Mesenchymal stem cell (in vitro differentiated cells and primary cell): Measurements from ENCODE around the gene ACTR6.

Experiments
- DNase-seq: peaks from one replicate; pipeline ENCODE4 v3.0.0-alpha.2; 2013
- H2AFZ ChIP-seq: one replicate; pipeline ENCODE4 v1.6.1; 2013; ENCODE audit warnings: low read depth, mild to moderate bottlenecking, control low read depth, inconsistent platforms, low read length, moderate library complexity
- H2AK5ac ChIP-seq: 2 replicates; pipeline ENCODE4 v1.6.1; 2013; ENCODE audit warnings: low read length, moderate library complexity, mild to moderate bottlenecking, inconsistent platforms; ENCODE audit not compliant: severe bottlenecking
- H2BK120ac ChIP-seq: one replicate; pipeline ENCODE4 v1.6.1; 2013; ENCODE audit warnings: low read depth, mild to moderate bottlenecking, inconsistent platforms, low read length, moderate library complexity
- H2BK12ac ChIP-seq, 2 experiments: one replicate each; pipeline ENCODE4 v1.6.1; 2013; ENCODE audit warnings: inconsistent platforms in 2 of 2, low read length in 2 of 2, mild to moderate bottlenecking in 2 of 2, moderate library complexity in 2 of 2, control low read depth in 1 of 2
- H2BK15ac ChIP-seq: one replicate; pipeline ENCODE4 v1.6.1; 2013; ENCODE audit warnings: mild to moderate bottlenecking, low read depth, inconsistent platforms; ENCODE audit not compliant: poor library complexity, severe bottlenecking
- H2BK5ac ChIP-seq: 2 replicates; pipeline ENCODE4 v1.6.1; 2013; ENCODE audit warnings: low read depth, mild to moderate bottlenecking, low read length, control low read depth, inconsistent platforms; ENCODE audit not compliant: poor library complexity, severe bottlenecking
- H3K14ac ChIP-seq, 2 experiments: one replicate each; pipeline ENCODE4 v1.6.1; 2013; ENCODE audit warnings: inconsistent platforms in 2 of 2, low read length in 2 of 2, control low read depth in 1 of 2, mild to moderate bottlenecking in 1 of 2, moderate library complexity in 1 of 2
- H3K18ac ChIP-seq, 2 experiments: one replicate each; pipeline ENCODE4 v1.6.1; 2013; ENCODE audit warnings: inconsistent platforms in 2 of 2, low read length in 2 of 2, control low read depth in 1 of 2, low read depth in 1 of 2, mild to moderate bottlenecking in 1 of 2
- H3K23ac ChIP-seq, 2 experiments: one replicate each; pipeline ENCODE4 v1.6.1; 2013; ENCODE audit warnings: inconsistent platforms in 2 of 2, low read length in 2 of 2, mild to moderate bottlenecking in 2 of 2, moderate library complexity in 2 of 2, control low read depth in 1 of 2
- H3K27ac ChIP-seq: 2 replicates; pipeline ENCODE4 v1.5.1; 2013; ENCODE audit warnings: mild to moderate bottlenecking, moderate library complexity, low read length, control low read depth, inconsistent platforms; ENCODE audit not compliant: poor library complexity, severe bottlenecking
- H3K27me3 ChIP-seq, 2 experiments: 2 replicates each; pipeline versions ENCODE4 v1.6.1 to v1.7.0; 2013; ENCODE audit warnings: low read length in 2 of 2, mild to moderate bottlenecking in 2 of 2, moderate library complexity in 2 of 2, control low read depth in 1 of 2, inconsistent platforms in 1 of 2; ENCODE audit not compliant: control insufficient read depth in 1 of 2, insufficient read depth in 1 of 2
- H3K36me3 ChIP-seq, 2 experiments: 2 replicates each; pipeline versions ENCODE4 v1.6.1 to v1.7.0; 2013; ENCODE audit warnings: low read length in 2 of 2, control low read depth in 1 of 2, inconsistent platforms in 1 of 2, low read depth in 1 of 2, mild to moderate bottlenecking in 1 of 2; ENCODE audit not compliant: insufficient read depth in 2 of 2, control insufficient read depth in 1 of 2
- H3K4ac ChIP-seq, 2 experiments: one replicate each; pipeline ENCODE4 v1.6.1; 2013; ENCODE audit warnings: inconsistent platforms in 2 of 2, low read length in 2 of 2, mild to moderate bottlenecking in 2 of 2, moderate library complexity in 2 of 2, control low read depth in 1 of 2, low read depth in 1 of 2
- H3K4me1 ChIP-seq: 2 replicates; pipeline ENCODE4 v1.6.1; 2013; ENCODE audit warnings: low read depth, low read length, control low read depth; ENCODE audit not compliant: control insufficient read depth, insufficient read depth
- H3K4me2 ChIP-seq: 2 replicates; pipeline ENCODE4 v1.6.1; 2013; ENCODE audit warnings: low read length, mild to moderate bottlenecking, inconsistent platforms; ENCODE audit not compliant: poor library complexity, severe bottlenecking
- H3K4me3 ChIP-seq, 2 experiments: 2 replicates each; pipeline versions ENCODE4 v1.5.1 to v1.7.0; 2013; ENCODE audit warnings: low read length in 2 of 2, mild to moderate bottlenecking in 2 of 2, control low read depth in 1 of 2, low read depth in 1 of 2; ENCODE audit not compliant: insufficient read depth in 1 of 2
- H3K79me1 ChIP-seq: replicated peaks from 2 replicates; pipeline ENCODE4 v1.6.1; 2013; ENCODE audit warnings: mild to moderate bottlenecking, control low read depth, low read length, inconsistent platforms; ENCODE audit not compliant: poor library complexity, severe bottlenecking
- H3K9ac ChIP-seq: 2 replicates; pipeline ENCODE4 v1.7.0; 2013; ENCODE audit warnings: mild to moderate bottlenecking, low read length, moderate library complexity
- H3K9me3 ChIP-seq: 2 replicates; pipeline ENCODE4 v1.7.0; 2013; ENCODE audit warnings: mild to moderate bottlenecking, low read length; ENCODE audit not compliant: control insufficient read depth
- H4K8ac ChIP-seq: one replicate; pipeline ENCODE4 v1.6.1; 2013; ENCODE audit warnings: inconsistent platforms, mild to moderate bottlenecking, low read length, moderate library complexity
- H4K91ac ChIP-seq: one replicate; pipeline ENCODE4 v1.6.1; 2013; ENCODE audit warnings: mild to moderate bottlenecking, low read length, inconsistent platforms
- WGBS: methylation state at CpG from one replicate; pipeline ENCODE4 v1.1.7; 2013; ENCODE audit warnings: mixed read lengths; 5-methylcytosine and 5-hydroxymethylcytosine counted together

Gene ACTR6

DNA sequence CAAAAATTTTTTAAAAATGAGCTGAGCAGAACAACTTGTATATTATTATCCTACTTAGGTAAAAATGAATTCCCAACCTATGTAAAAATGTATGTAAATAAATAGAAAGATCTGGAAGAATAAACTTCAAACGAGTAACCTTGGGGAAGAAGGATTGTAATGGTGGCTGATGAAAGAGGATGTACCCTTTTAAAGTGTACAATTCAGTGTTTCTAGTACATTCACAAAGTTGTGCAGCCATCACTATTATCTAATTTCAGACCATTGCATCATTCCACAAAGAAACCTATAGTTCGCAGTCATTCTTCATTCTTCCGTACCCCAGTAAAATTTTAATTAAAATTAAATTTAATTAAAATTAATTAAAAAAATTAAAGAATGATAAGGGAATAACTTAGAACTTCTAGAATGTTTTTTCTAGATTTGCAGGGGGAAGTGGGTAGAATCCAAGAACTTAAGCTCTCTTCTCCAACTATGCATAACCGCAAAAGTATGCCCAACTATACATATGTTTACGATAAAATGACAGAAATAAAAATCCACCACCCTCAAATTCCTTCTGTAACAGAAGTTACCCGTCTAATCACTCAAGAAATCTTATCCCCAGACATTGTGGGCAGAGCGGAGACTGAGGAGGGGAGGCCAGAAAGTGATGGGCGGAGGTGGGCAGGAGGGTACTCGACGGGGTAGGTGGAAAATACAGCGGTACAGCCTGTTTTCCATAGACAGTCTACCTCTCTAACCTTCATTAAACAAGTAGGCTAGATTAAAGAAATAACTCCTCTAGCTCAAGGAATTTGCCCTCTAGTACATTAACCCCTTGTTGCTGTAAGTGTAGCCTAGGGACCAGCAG lies 65.3 kb downstream of the ACTR6 start:
- DNase-seq = no peak
- H2BK12ac ChIP-seq = no peak overlapping the region
- peak overlapping the region; percentile 64 for H3K4me2 ChIP-seq
- H3K18ac ChIP-seq = peak overlapping the region in 1 of 2 experiments; percentile 60
- 93% methylated on average over 7 of the region's 11 CpGs for WGBS
- H2BK5ac ChIP-seq = no peak overlapping the region
- H2AFZ ChIP-seq = peak overlapping the region; percentile 70
- no peaks in the 10 kb centered on the region for H3K9me3 ChIP-seq
- peak overlapping the region in 1 of 2 experiments; percentile 95 for H3K4me3 ChIP-seq
- no peaks in the 10 kb centered on the region for H3K79me1 ChIP-seq
- H3K14ac ChIP-seq = no peak overlapping the region
- H3K4me1 ChIP-seq = peaks cover 3% of the 10 kb centered on the region
- peak overlapping the region; percentile 72 for H3K9ac ChIP-seq
- H2BK120ac ChIP-seq = no peak overlapping the region
- H3K4ac ChIP-seq = no peak overlapping the region
- H3K23ac ChIP-seq = no peak overlapping the region
- no peak overlapping the region for H2AK5ac ChIP-seq
- H3K36me3 ChIP-seq = no peaks in the 10 kb centered on the region
- no peaks in the 10 kb centered on the region for H3K27me3 ChIP-seq
- no peak overlapping the region for H4K91ac ChIP-seq
- peak overlapping the region; percentile 78 for H4K8ac ChIP-seq
- H3K27ac ChIP-seq = no peak overlapping the region
- H2BK15ac ChIP-seq = no peak overlapping the region

DNA sequence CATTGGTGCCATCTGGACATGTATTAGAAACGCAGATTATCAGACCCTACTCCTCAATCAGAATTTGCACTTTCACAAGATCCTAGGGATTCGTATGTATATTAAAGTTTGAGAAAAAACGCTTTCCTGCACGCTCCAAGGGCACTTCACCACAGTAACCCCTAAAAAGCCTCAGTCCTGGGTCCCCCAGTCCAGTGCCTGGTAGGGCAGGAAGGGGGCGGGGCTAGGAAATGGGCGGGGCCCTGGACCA lies 65.9 kb downstream of the ACTR6 start:
- Histone ChIP-seq H3K9ac (peak overlapping the region; percentile 72), H3K79me1 (no peaks in the 10 kb centered on the region), H3K4me3 (peak overlapping the region; percentile 71 to 95), H2BK120ac (no peak overlapping the region), H3K4me2 (peak overlapping the region; percentile 64), H2AK5ac (no peak overlapping the region), H3K23ac (no peak overlapping the region), H3K4ac (no peak overlapping the region), H3K36me3 (no peaks in the 10 kb centered on the region), H3K18ac (peak overlapping the region in 1 of 2 experiments; percentile 67), H2BK15ac (no peak overlapping the region), H2BK12ac (peak overlapping the region in 1 of 2 experiments; percentile 88), H3K4me1 (peaks cover 3% of the 10 kb centered on the region), H3K9me3 (no peaks in the 10 kb centered on the region), H2AFZ (peak overlapping the region; percentile 93), H4K91ac (no peak overlapping the region), H3K14ac (no peak overlapping the region), H4K8ac (peak overlapping the region; percentile 95), H2BK5ac (peak overlapping the region; percentile 54), H3K27ac (no peak overlapping the region), H3K27me3 (no peaks in the 10 kb centered on the region)
- no peak for DNase-seq
- 0% methylated on average over 2 of the region's 6 CpGs for WGBS

DNA sequence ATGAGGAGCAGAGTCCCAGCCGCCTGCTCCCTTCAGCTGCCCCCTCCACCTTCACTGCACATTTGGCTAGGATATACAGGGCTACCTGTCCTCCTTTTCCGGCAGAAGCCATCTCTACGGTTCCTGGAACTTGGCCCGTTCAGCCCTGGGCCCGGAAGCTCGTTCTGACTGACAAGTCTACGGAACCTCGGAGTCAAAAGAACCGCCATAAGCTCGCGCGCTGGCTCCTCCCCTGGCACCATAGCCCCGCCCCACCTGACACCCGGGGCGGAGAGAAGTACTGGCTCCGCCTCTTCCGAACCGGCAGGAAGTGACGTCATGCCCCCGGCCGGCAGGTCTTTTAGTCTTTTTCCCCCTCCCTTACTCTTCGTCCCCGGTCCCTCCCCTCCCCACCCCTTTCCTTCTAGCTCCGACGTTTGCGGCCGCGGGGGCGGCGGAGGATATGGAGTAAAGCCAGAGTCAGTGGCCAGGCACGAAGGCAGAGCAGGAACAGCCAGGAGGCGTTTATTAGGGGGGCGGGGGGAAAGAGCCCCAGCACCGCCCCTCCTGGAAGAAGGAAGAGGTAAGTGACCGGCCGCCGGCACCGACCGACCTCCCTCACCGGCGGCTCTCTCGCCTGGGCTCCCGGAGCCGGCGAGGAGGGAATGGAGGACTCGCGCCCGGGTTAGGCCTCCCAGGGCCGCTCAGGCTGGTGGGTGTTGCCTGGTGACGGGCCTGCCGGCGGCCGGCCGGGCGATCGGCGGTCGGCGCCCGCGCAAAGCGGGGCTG lies 66.4 kb downstream of the ACTR6 start, which contains the start of the genes DEPDC4 and SCYL2:
DEPDC4 (minus strand) TSS at position 245 of the 768 bp plus-strand sequence; CDS start at position 242, 3 bp downstream.
SCYL2 (plus strand) TSS at position 343 of the 768 bp plus-strand sequence. CDS start 15,794 bp downstream, outside the sequence.
- H3K9ac ChIP-seq = peak within 1 kb of the TSS; percentile 99
- H4K8ac ChIP-seq = peak within 1 kb of the TSS; percentile 95
- peak within 1 kb of the TSS; percentile 44 to 71 for H3K4ac ChIP-seq
- DNase-seq = peak; percentile 98
- peak within 1 kb of the TSS; percentile 92 for H2BK15ac ChIP-seq
- H4K91ac ChIP-seq = peak within 1 kb of the TSS; percentile 82
- H2BK120ac ChIP-seq = peak within 1 kb of the TSS; percentile 52
- H3K27me3 ChIP-seq = no peaks in the 10 kb centered on the region
- peak within 1 kb of the TSS; percentile 90 for H3K27ac ChIP-seq
- under 1% methylated on average over 48 of the region's 62 CpGs for WGBS
- peaks cover 2% of the 10 kb centered on the region for H3K79me1 ChIP-seq
- peak within 1 kb of the TSS; percentile 67 to 91 for H3K18ac ChIP-seq
- H2BK5ac ChIP-seq = peak within 1 kb of the TSS; percentile 67
- peak within 1 kb of the TSS in 1 of 2 experiments; percentile 88 for H2BK12ac ChIP-seq
- H3K4me3 ChIP-seq = peak within 1 kb of the TSS; percentile 95 to 96
- no peak within 1 kb of the TSS for H2AK5ac ChIP-seq
- no peaks in the 10 kb centered on the region for H3K9me3 ChIP-seq
- peaks cover 3% of the 10 kb centered on the region for H3K4me1 ChIP-seq
- H3K14ac ChIP-seq = peak within 1 kb of the TSS in 1 of 2 experiments; percentile 4
- H3K4me2 ChIP-seq = peak within 1 kb of the TSS; percentile 77
- peak within 1 kb of the TSS; percentile 93 for H2AFZ ChIP-seq
- H3K36me3 ChIP-seq = peaks cover 0 to 3% of the 10 kb centered on the region in 2 experiments
- H3K23ac ChIP-seq = peak within 1 kb of the TSS in 1 of 2 experiments; percentile 87
